Activated naive CD4-positive, alpha-beta T cell treated with anti-CD3 and anti-CD28 coated beads, Interleukin-2, amount 10 ng/mL, durations not matched to agents 7 days and 5 days (primary cell): Measurements from ENCODE around the gene TLR9.

ENCODE experiments used
- CTCF ChIA-PET: fragments of 350-600 bp; sonication (Branson Sonifier 250); formaldehyde crosslinking; loops from one replicate; lab custom pipeline; 2021; ENCODE audit warnings: antibody characterized with exemption; lab: Charles Lee
- DNase-seq: peaks from one replicate; pipeline ENCODE4 v3.0.0-alpha.2; 2020
- H3K27ac Mint-ChIP-seq: one replicate; pipeline ENCODE4 v1.8.0; 2021; ENCODE audit warnings: mild to moderate bottlenecking, moderate library complexity, mixed read lengths
- H3K27me3 Mint-ChIP-seq: one replicate; pipeline ENCODE4 v1.8.0; 2021; ENCODE audit warnings: mild to moderate bottlenecking, mixed read lengths
- H3K36me3 Mint-ChIP-seq: one replicate; pipeline ENCODE4 v1.8.0; 2021; ENCODE audit warnings: mixed read lengths
- H3K4me1 Mint-ChIP-seq: one replicate; pipeline ENCODE4 v1.8.0; 2021; ENCODE audit warnings: mixed read lengths
- H3K4me3 Mint-ChIP-seq: one replicate; pipeline ENCODE4 v1.8.0; 2021; ENCODE audit warnings: mild to moderate bottlenecking, moderate library complexity, mixed read lengths
- H3K9me3 Mint-ChIP-seq: one replicate; pipeline ENCODE4 v1.8.0; 2021; ENCODE audit warnings: mixed read lengths

Gene TLR9

DNA sequence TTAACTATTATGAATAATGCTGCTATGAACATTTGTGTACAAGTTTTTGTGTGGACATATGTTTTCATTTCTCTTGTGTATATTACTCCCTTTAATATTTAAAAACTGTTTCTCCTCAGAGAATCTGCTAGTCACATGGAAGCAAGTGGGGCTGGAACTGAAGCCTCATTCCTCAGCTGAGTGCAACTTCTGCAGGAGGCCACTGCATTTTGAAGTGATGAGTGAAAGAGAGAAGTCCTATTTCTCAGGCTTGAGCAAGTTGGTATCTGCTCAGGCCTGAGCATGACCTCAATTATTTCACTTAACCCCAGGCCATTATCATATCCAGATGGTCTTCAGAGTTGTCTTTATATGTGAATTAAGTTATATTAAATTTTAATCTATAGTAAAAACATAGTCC, 11.5 kb downstream of the TLR9 start:
- H3K27me3 Mint-ChIP-seq: no peaks in the 10 kb centered on the region
- H3K27ac Mint-ChIP-seq: no peak overlapping the region
- DNase-seq: no peak
- no peaks in the 10 kb centered on the region for H3K9me3 Mint-ChIP-seq
- H3K4me1 Mint-ChIP-seq: peaks cover 44% of the 10 kb centered on the region
- H3K4me3 Mint-ChIP-seq: no peak overlapping the region
- CTCF ChIA-PET: no interaction called here
- H3K36me3 Mint-ChIP-seq: peaks cover 59% of the 10 kb centered on the region

DNA sequence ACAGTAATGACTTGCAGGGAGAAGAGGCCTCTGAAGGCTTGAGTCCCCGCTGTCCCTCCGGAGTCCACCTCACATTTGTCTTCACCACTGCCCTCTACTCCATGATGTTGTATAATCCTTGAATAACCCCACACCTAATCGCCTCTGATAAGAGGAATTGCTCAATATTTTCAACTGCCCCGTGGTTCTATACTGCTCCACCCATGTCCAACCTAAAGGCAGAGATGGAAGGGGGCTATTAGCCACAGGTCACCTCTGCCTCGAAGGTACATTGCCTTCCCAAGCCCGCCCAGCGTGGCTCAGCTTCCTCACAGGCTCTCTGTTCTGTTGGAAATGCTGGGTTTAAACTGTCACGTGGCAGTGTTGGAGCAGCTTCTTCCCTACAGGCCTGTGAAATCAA, 12.4 kb downstream of the TLR9 start:
- Mint-ChIP-seq H3K9me3 (no peaks in the 10 kb centered on the region), H3K4me3 (no peak overlapping the region), H3K27ac (no peak overlapping the region), H3K27me3 (no peaks in the 10 kb centered on the region), H3K36me3 (peaks cover 65% of the 10 kb centered on the region), H3K4me1 (peaks cover 35% of the 10 kb centered on the region)
- DNase-seq: no peak
- CTCF ChIA-PET: interaction anchor here (6.2 kb wide), 1 partner anchor 8 kb away, joined by 35 read pairs; no protein-coding TSS in a partner anchor

DNA sequence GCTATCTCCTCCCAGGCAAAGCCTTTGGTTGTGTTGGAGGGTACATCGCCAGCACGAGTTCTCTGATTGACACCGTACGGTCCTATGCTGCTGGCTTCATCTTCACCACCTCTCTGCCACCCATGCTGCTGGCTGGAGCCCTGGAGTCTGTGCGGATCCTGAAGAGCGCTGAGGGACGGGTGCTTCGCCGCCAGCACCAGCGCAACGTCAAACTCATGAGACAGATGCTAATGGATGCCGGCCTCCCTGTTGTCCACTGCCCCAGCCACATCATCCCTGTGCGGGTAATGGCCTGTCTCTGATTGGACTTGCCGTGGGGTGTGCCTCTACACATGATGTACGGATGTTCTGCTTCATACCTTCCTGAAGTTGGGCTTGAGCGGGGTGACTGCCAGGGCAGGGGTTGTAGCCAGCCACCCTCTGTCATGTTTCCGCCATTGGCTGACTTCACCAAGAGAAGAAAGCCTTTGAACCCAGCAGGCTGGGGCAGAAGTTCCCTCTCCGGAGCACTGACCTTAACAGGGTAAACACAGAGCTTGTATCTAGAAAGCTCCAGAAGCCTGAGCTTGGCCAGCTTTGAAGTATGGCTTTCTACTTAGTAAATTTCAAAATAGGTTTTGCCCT, 14.1 kb downstream of the TLR9 start:
- H3K4me1 Mint-ChIP-seq: peaks cover 19% of the 10 kb centered on the region
- H3K4me3 Mint-ChIP-seq: no peak overlapping the region
- no peak overlapping the region for H3K27ac Mint-ChIP-seq
- no peaks in the 10 kb centered on the region for H3K27me3 Mint-ChIP-seq
- no peaks in the 10 kb centered on the region for H3K9me3 Mint-ChIP-seq
- H3K36me3 Mint-ChIP-seq: peaks cover 73% of the 10 kb centered on the region
- CTCF ChIA-PET: interaction anchor here (1.2 to 6.2 kb wide), 3 partner anchors 10 to 210 kb away, joined by 4 to 35 read pairs (median 4); no protein-coding TSS in a partner anchor
- DNase-seq: no peak

DNA sequence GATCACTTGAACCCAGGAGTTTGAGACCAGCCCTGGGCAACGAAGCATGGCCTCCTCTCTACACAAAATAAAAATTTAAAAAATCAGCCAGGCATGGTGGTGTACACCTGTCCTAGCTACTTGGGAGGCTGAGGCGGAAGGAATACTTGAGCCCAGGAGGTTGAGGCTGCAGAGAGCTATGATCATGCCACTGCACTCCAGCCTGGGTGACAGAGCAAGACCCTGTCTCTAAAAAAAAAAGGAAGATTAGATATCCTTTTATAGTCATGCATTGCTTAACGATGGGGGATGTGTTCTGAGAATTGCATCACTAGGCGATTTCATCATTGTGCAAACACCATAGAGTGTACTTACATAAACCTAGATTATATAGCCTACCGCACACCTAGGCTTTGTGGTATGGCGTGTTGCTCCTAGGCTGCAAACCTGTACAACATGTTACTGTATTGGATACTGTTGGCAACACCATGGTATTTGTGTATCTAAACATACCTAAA, 14.8 kb downstream of the TLR9 start:
- CTCF ChIA-PET: interaction anchor here (1.1 to 6.2 kb wide), 2 partner anchors 11 to 12 kb away, joined by 3 to 35 read pairs; no protein-coding TSS in a partner anchor
- H3K9me3 Mint-ChIP-seq: no peaks in the 10 kb centered on the region
- H3K4me1 Mint-ChIP-seq: peaks cover 14% of the 10 kb centered on the region
- no peak overlapping the region for H3K4me3 Mint-ChIP-seq
- H3K27ac Mint-ChIP-seq: no peak overlapping the region
- no peak for DNase-seq
- H3K27me3 Mint-ChIP-seq: no peaks in the 10 kb centered on the region
- peaks cover 77% of the 10 kb centered on the region for H3K36me3 Mint-ChIP-seq

DNA sequence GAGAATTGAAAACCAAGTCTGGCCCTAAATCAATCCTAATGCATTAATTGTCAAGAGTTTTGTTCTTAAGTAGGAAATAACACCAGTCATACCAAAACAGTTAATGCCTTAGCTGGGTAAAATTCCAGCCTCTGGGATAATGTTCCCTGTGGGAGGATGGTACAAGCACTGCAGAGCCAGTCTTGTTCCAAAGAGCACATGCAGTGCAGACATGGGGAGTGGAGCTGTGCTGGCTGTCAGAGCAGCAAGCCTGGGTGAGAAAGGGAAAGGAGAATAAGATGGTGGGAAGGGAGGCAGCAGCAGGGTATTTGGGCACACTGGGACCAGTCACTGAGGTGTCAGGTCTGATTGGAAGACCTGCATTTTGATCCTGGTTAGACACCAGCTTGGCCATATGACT, 15.4 kb downstream of the TLR9 start:
- Mint-ChIP-seq H3K4me1 (peaks cover 15% of the 10 kb centered on the region), H3K36me3 (peaks cover 77% of the 10 kb centered on the region), H3K27me3 (no peaks in the 10 kb centered on the region), H3K9me3 (no peaks in the 10 kb centered on the region), H3K4me3 (no peak overlapping the region), H3K27ac (no peak overlapping the region)
- DNase-seq: no peak
- CTCF ChIA-PET: interaction anchor here (1.1 to 6.2 kb wide), 2 partner anchors 11 kb away, joined by 3 to 35 read pairs; no protein-coding TSS in a partner anchor

DNA sequence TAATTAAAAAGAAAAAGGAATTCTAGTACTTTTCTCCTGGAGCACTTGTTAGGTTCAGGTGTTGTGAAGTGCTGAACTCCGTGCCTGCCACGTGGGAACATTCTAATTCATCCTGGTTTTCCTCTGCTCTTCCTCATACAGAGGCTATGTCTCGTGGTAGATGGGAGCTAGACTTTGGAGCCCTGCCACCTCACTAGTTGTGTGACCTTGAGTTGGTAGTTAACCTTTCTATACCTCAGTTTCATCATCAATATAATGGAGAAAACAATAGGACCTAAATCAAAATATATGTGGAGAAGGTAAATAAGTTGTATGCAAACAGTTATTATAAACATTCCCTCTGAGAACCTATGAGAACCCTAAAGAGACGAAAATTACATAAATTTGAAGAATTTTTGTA, 16.9 kb downstream of the TLR9 start:
- Mint-ChIP-seq H3K4me3 (no peak overlapping the region), H3K9me3 (no peaks in the 10 kb centered on the region), H3K4me1 (peaks cover 19% of the 10 kb centered on the region), H3K36me3 (peaks cover 75% of the 10 kb centered on the region), H3K27me3 (no peaks in the 10 kb centered on the region), H3K27ac (no peak overlapping the region)
- CTCF ChIA-PET: interaction anchor here (6.2 kb wide), 1 partner anchor 13 kb away, joined by 35 read pairs; no protein-coding TSS in a partner anchor
- no peak for DNase-seq

DNA sequence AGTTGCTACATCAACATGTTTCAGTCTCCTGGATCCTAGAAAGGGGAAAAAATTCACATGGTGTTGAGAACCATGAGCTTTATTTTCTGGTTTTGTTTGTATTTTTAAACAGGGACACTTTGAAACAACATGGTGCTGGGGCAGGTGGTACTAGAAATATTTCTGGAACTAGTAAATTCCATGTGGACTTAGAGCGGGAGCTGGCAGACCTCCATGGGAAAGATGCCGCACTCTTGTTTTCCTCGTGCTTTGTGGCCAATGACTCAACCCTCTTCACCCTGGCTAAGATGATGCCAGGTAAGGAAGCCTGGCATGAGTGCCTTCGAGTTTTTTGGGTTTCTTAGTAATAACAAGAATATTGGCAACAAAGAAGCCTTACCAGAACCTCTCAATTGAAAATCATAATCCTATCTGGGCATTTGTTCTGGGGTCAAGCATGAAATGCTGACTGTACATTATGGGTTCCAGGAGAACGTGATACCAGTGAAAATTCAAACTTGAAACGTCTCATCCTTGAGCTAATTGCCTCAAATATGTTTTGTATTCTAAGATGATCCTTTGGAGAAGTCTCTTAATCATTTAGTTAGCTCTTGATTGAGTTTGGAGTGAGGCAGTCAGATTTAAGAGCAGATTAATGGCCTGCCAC, 19.6 kb downstream of the TLR9 start:
- Mint-ChIP-seq H3K4me3 (no peak overlapping the region), H3K36me3 (peaks cover 77% of the 10 kb centered on the region), H3K27ac (peak overlapping the region; percentile 25), H3K4me1 (peaks cover 38% of the 10 kb centered on the region), H3K27me3 (no peaks in the 10 kb centered on the region), H3K9me3 (no peaks in the 10 kb centered on the region)
- DNase-seq: no peak
- CTCF ChIA-PET: interaction anchor here (3.1 kb wide), 1 partner anchor 14 kb away, joined by 17 read pairs; no protein-coding TSS in a partner anchor

DNA sequence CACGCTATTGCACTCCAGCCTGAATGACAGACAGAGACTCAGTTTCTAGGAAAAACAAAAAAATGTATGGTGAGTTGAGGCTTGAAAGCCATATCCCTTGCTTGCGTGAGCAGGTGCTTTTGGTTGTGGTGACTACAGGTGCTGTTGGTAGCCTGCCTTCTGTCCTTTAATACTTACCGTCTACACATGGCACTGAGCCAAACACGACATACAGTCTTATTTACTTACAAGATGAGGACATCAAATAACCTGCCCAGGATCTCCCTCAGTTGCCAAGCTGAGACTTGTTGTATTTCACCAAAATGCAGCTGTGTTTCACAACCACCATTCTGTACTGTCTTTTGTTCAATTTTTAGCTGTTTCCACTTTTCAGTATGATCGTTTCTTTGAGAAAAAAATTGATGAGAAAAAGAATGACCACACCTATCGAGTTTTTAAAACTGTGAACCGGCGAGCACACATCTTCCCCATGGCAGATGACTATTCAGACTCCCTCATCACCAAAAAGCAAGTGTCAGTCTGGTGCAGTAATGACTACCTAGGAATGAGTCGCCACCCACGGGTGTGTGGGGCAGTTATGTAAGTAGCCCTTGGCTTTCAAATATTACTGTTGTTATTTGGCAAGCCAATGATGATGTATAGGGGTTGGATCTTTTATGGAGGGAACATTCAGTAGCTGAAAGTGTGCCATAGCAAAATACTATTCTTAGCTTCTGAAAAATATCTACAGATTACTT, 20.9 kb downstream of the TLR9 start:
- CTCF ChIA-PET: interaction anchor here (0.9 to 3.1 kb wide), 2 partner anchors 16 to 204 kb away, joined by 3 to 17 read pairs; no protein-coding TSS in a partner anchor
- Mint-ChIP-seq H3K36me3 (peaks cover 78% of the 10 kb centered on the region), H3K27me3 (no peaks in the 10 kb centered on the region), H3K4me1 (peaks cover 45% of the 10 kb centered on the region), H3K4me3 (no peak overlapping the region), H3K9me3 (no peaks in the 10 kb centered on the region), H3K27ac (no peak overlapping the region)
- no peak for DNase-seq

DNA sequence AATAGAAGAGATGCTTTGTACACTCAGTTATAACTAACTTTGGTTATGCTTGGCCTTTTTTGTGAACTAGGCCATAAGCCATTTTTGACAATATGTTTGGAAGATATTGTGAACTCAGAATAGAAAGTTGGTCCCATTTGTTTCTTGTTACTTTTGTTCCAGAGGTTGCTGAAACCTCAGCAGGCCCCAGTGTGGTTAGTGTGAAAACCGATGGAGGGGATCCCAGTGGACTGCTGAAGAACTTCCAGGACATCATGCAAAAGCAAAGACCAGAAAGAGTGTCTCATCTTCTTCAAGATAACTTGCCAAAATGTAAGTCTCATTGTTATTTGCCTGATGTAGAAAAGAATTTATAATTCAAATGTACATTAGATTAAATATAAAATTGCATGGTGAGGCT, 21.7 kb downstream of the TLR9 start:
- Mint-ChIP-seq H3K4me3 (no peak overlapping the region), H3K9me3 (no peaks in the 10 kb centered on the region), H3K36me3 (peaks cover 80% of the 10 kb centered on the region), H3K27ac (no peak overlapping the region), H3K27me3 (no peaks in the 10 kb centered on the region), H3K4me1 (peaks cover 53% of the 10 kb centered on the region)
- CTCF ChIA-PET: interaction anchor here (0.9 to 3.1 kb wide), 3 partner anchors 14 to 203 kb away, joined by 3 to 17 read pairs (median 6); no protein-coding TSS in a partner anchor
- DNase-seq: no peak

DNA sequence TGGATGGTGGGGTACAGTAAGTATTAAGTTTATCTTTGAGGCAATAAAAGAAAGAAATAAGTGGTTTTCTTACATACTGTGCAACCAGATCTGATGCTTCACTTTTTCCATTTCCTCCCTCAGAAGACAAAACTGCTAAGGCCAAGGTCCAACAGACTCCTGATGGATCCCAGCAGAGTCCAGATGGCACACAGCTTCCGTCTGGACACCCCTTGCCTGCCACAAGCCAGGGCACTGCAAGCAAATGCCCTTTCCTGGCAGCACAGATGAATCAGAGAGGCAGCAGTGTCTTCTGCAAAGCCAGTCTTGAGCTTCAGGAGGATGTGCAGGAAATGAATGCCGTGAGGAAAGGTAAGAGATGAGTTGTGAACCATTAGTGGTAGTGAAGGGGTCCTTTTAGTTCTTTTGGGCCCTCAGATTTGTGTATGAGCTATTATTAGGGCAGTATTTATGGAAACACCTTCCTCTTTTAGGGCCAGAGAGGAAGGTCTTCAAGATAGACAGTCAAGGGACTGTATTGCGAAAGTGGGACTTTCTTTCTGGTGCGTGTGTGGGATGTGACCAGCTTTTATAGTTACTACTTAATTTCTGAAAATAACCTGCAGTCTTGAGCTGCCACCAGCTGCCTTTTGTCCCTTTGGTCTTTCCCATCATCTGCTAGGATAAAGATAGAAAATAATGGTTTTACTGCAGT, 22.9 kb downstream of the TLR9 start:
- CTCF ChIA-PET: interaction anchor here (0.8 to 2.9 kb wide), 5 partner anchors 15 to 244 kb away, joined by 3 to 9 read pairs (median 4); partner anchors contain the start of gene POC1A
- H3K36me3 Mint-ChIP-seq: peaks cover 75% of the 10 kb centered on the region
- H3K9me3 Mint-ChIP-seq: no peaks in the 10 kb centered on the region
- DNase-seq: no peak
- peaks cover 6% of the 10 kb centered on the region for H3K27me3 Mint-ChIP-seq
- no peak overlapping the region for H3K4me3 Mint-ChIP-seq
- peak overlapping the region; percentile 62 for H3K27ac Mint-ChIP-seq
- H3K4me1 Mint-ChIP-seq: peaks cover 58% of the 10 kb centered on the region

DNA sequence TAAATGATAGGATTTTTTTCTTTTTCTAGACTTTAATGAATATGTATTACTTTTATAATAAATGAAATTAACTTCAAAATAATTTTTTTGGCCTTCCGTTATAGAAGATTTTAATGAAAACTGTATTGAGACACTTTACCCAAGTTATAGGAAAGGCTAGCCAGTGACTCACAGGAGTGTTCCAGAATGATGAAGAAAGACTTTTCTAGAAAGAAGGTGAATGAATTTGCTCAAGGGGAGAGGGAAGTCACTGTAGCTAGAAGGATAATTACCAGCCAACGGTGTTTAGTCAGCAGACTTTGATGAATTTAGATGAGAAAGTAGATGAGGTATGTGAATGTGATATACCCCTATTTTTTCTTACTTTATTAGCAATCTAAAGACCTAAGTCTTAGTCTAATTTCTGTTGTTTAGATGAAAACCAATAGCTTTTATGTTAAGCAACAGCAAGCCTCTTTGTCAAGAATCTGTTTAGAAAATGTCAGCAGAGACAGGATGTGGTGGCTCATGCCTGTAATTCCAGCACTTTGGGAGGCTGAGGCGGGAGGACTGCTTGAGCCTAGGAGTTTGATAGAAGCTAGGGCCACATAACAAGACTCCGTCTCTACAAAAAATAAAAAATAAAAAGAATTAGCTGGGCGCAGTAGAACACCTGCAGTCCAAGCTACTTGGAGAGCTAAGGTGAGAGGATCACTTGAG, 24.3 kb downstream of the TLR9 start:
- H3K36me3 Mint-ChIP-seq: peaks cover 63% of the 10 kb centered on the region
- no peak overlapping the region for H3K4me3 Mint-ChIP-seq

DNA sequence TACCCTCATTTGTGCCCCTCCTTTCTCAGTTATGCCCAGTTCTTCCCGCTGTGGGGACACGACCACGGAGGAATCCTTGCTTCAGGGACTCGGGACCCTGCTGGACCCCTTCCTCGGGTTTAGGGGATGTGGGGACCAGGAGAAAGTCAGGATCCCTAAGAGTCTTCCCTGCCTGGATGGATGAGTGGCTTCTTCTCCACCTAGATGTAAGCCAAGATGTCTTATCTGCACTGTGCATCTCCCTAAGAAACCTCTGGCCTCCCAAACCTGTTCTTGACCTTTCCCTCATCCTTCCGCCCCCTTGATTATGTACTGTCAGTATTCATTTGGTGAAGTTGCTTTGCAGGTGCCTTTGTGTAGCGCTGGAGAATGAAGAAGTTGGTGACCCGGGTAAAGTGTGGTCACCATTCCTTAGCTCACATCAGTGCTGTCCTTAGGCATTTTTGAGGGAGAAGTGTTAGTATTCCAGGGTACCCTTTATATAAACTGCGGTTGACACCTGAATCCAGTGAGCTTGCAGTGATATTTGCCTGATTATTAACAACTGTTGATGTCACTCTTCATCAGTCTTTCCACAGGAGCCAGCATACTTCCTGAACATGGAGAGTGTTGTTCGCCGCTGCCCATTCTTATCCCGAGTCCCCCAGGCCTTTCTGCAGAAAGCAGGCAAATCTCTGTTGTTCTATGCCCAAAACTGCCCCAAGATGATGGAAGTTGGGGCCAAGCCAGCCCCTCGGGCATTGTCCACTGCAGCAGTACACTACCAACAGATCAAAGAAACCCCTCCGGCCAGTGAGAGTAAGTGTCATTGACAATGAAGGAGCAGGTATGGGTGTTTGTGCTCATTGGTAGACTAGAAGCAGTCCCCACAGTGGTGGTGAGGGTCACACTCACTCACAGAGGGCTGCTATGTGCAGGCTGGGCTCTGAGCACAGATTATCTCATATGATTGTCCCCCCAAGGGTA, 26.5 kb downstream of the TLR9 start:
- no peak for DNase-seq
- CTCF ChIA-PET: interaction anchor here (0.6 to 1.0 kb wide), 2 partner anchors 11 to 808 kb away, joined by 3 to 4 read pairs; no protein-coding TSS in a partner anchor
- Mint-ChIP-seq H3K27me3 (peaks cover 25% of the 10 kb centered on the region), H3K27ac (peak overlapping the region; percentile 88), H3K9me3 (no peaks in the 10 kb centered on the region), H3K4me1 (peaks cover 58% of the 10 kb centered on the region), H3K36me3 (peaks cover 46% of the 10 kb centered on the region), H3K4me3 (peak overlapping the region; percentile 97)

More for the DNA sequence above, 24.3 kb downstream of the TLR9 start:
- DNase-seq: no peak
- no peaks in the 10 kb centered on the region for H3K9me3 Mint-ChIP-seq
- peaks cover 11% of the 10 kb centered on the region for H3K27me3 Mint-ChIP-seq
- peaks cover 70% of the 10 kb centered on the region for H3K4me1 Mint-ChIP-seq
- CTCF ChIA-PET: interaction anchor here (0.8 to 2.9 kb wide), 6 partner anchors 11 to 199 kb away, joined by 3 to 9 read pairs (median 4); partner anchors contain the start of gene POC1A
- H3K27ac Mint-ChIP-seq: no peak overlapping the region
